Activated CD4-positive, CD25-positive, alpha-beta regulatory T cell treated with anti-CD3 and anti-CD28 coated beads, Interleukin-2, amount 50 U/mL, for 24 hours (primary cell): Measurements from ENCODE around the gene B9D1.

Source experiments
- ATAC-seq, 2 donors: fragments of 150-1000 bp; cut with Tn5 transposase; one replicate each; pipeline ENCODE4 v1.10.0; 2021; ENCODE audit warnings: mild to moderate bottlenecking in 1 of 2, moderate library complexity in 1 of 2

B9D1 gene

GRCh38 chr17:19362277-19363113 lies at the start of gene B9D1:
TSS of gene B9D1 (minus strand) at chr17:19362723. CDS start at chr17:19362569, 154 bp downstream.
- ATAC-seq, result peak; percentile 85 to 87

GRCh38 chr17:19411631-19412030 lies 49.1 kb upstream of the B9D1 start:
- no peak for ATAC-seq

- no peak for ATAC-seq
These were observed 48.5 kb upstream of the B9D1 start, which contains the start of gene RNF112 for GRCh38 chr17:19410875-19411620. TSS of gene RNF112 (plus strand) at chr17:19411232. CDS start at chr17:19411409, 177 bp downstream.

GRCh38 chr17:19410091-19410490 lies 47.6 kb upstream of the B9D1 start:
- no peak for ATAC-seq

- ATAC-seq, result no peak
These were observed 47.0 kb upstream of the B9D1 start for GRCh38 chr17:19409509-19409908.

- ATAC-seq, result no peak
These were observed 46.5 kb upstream of the B9D1 start for GRCh38 chr17:19409066-19409465.

GRCh38 chr17:19408346-19408710 lies 45.8 kb upstream of the B9D1 start:
- ATAC-seq, result no peak

GRCh38 chr17:19407601-19408345 lies 45.2 kb upstream of the B9D1 start:
- no peak for ATAC-seq

- no peak for ATAC-seq
These were observed 42.6 kb upstream of the B9D1 start for GRCh38 chr17:19405114-19405513.

GRCh38 chr17:19404264-19404663 lies 41.7 kb upstream of the B9D1 start:
- no peak for ATAC-seq

GRCh38 chr17:19403021-19403420 lies 40.5 kb upstream of the B9D1 start:
- no peak for ATAC-seq

GRCh38 chr17:19402171-19402570 lies 39.6 kb upstream of the B9D1 start:
- no peak for ATAC-seq

- ATAC-seq, result no peak
These were observed 38.9 kb upstream of the B9D1 start for GRCh38 chr17:19401321-19402010.

GRCh38 chr17:19399750-19400450 lies 37.4 kb upstream of the B9D1 start:
- no peak for ATAC-seq

- no peak for ATAC-seq
These were observed 36.0 kb upstream of the B9D1 start for GRCh38 chr17:19398301-19399181.

GRCh38 chr17:19397556-19398041 lies 35.1 kb upstream of the B9D1 start:
- no peak for ATAC-seq

- ATAC-seq, result no peak
These were observed 29.8 kb upstream of the B9D1 start for GRCh38 chr17:19392303-19392702.

GRCh38 chr17:19391432-19391831 lies 28.9 kb upstream of the B9D1 start:
- no peak for ATAC-seq

GRCh38 chr17:19390951-19391350 lies 28.4 kb upstream of the B9D1 start:
- ATAC-seq, result no peak
